GM12875 (cell line): Measurements from ENCODE around the gene FOXN3.

Source experiments
- H3K4me3 ChIP-seq: one replicate; pipeline ENCODE4 v1.5.1; 2011; ENCODE audit warnings: low read depth, low read length, control low read depth
- CTCF ChIP-seq: IDR thresholded peaks from 2 replicates; pipeline ENCODE4 v1.5.1; 2011; ENCODE audit warnings: low read depth, mild to moderate bottlenecking, control low read depth, inconsistent platforms, low read length, moderate library complexity, borderline replicate concordance; ENCODE audit not compliant: insufficient read depth

Gene FOXN3

GRCh38 chr14:89237921-89238529 lies 179.0 kb downstream of the FOXN3 start:
- H3K4me3 ChIP-seq, result no peak overlapping the region
- no peak for TF ChIP-seq CTCF

GRCh38 chr14:89236851-89237250 lies 180.2 kb downstream of the FOXN3 start:
- H3K4me3 ChIP-seq, result no peak overlapping the region
- TF ChIP-seq CTCF, result no peak

GRCh38 chr14:89233184-89233583 lies 183.8 kb downstream of the FOXN3 start:
- H3K4me3 ChIP-seq, result no peak overlapping the region
- TF ChIP-seq CTCF, result no peak

- H3K4me3 ChIP-seq, result no peak overlapping the region
- no peak for TF ChIP-seq CTCF
These were observed 184.6 kb downstream of the FOXN3 start for GRCh38 chr14:89232265-89233070.

- TF ChIP-seq CTCF, result no peak
- H3K4me3 ChIP-seq, result no peak overlapping the region
These were observed 185.5 kb downstream of the FOXN3 start for GRCh38 chr14:89231426-89232113.

GRCh38 chr14:89228921-89229639 lies 188.0 kb downstream of the FOXN3 start:
- TF ChIP-seq CTCF, result no peak

More at GRCh38 chr14:89228921-89229639, 188.0 kb downstream of the FOXN3 start:
- H3K4me3 ChIP-seq, result no peak overlapping the region
